ENCODE measurements around the gene AP5S1. TPM values are rescaled to one million over a fixed set of nuclear protein-coding genes. Genes with fewer than 3 reads are reported as not detected.

Gene AP5S1
- total RNA-seq, 4 donors from 2014 or later, result under 0.01 to 18.6 (median 9.5) TPM

GRCh38 chr20:3820901-3821727 is 767 bp downstream of the AP5S1 start:
- TF ChIP-seq POLR2A (IDR thresholded peaks at IDR 0.05) (peak in 1 of 2 donors; percentile 6), CTCF (IDR thresholded peaks at IDR 0.05) (no peak)
- H3K4me3 ChIP-seq, result peak overlapping the region; percentile 72 to 75
- no peaks in the 10 kb centered on the region for H3K36me3 ChIP-seq
- no peaks in the 10 kb centered on the region for H3K27me3 ChIP-seq
- no peaks in the 10 kb centered on the region for H3K9me3 ChIP-seq
- peaks cover 0 to 4% of the 10 kb centered on the region in 2 donors for H3K4me1 ChIP-seq
- intact Hi-C loops (cut with DNase I; ENCODE audit: low total_unique reads), result loop anchor here (5.0 kb wide), 1 partner anchor 34 kb away; the partner anchor contains the start of gene CENPB
- peak overlapping the region; percentile 98 for H3K27ac ChIP-seq
- no peak for DNase-seq

- no peak for DNase-seq
- Histone ChIP-seq H3K4me3 (no peak overlapping the region), H3K9me3 (no peaks in the 10 kb centered on the region), H3K4me1 (peaks cover 0 to 4% of the 10 kb centered on the region in 2 donors), H3K36me3 (no peaks in the 10 kb centered on the region), H3K27ac (peak overlapping the region in 1 of 2 donors; percentile 98), H3K27me3 (no peaks in the 10 kb centered on the region)
- TF ChIP-seq POLR2A (IDR thresholded peaks at IDR 0.05), result no peak
- TF ChIP-seq CTCF (IDR thresholded peaks at IDR 0.05), result no peak
- intact Hi-C loops (cut with DNase I; ENCODE audit: low total_unique reads), result loop anchor here (5.0 kb wide), 1 partner anchor 35 kb away; the partner anchor contains the start of gene CENPB
Measured at GRCh38 chr20:3821996-3822395, 1.6 kb downstream of the AP5S1 start.

GRCh38 chr20:3823881-3824280 is 3.5 kb downstream of the AP5S1 start:
- H3K27ac ChIP-seq, result no peak overlapping the region
- H3K4me3 ChIP-seq, result no peak overlapping the region
- TF ChIP-seq POLR2A (IDR thresholded peaks at IDR 0.05) (no peak), CTCF (IDR thresholded peaks at IDR 0.05) (no peak)
- H3K36me3 ChIP-seq, result no peaks in the 10 kb centered on the region
- intact Hi-C loops (cut with DNase I; ENCODE audit: low total_unique reads), result loop anchor here (5.0 kb wide), 1 partner anchor 37 kb away; the partner anchor contains the start of gene CENPB
- H3K9me3 ChIP-seq, result no peaks in the 10 kb centered on the region
- H3K4me1 ChIP-seq, result peaks cover 0 to 4% of the 10 kb centered on the region in 2 donors
- no peaks in the 10 kb centered on the region for H3K27me3 ChIP-seq
- no peak for DNase-seq

GRCh38 chr20:3825526-3825925 is 5.2 kb downstream of the AP5S1 start:
- TF ChIP-seq CTCF (IDR thresholded peaks at IDR 0.05) (no peak), POLR2A (IDR thresholded peaks at IDR 0.05) (no peak)
- intact Hi-C loops (cut with DNase I; ENCODE audit: low total_unique reads), result no loop called here
- Histone ChIP-seq H3K4me1 (peaks cover 0 to 4% of the 10 kb centered on the region in 2 donors), H3K27me3 (no peaks in the 10 kb centered on the region), H3K9me3 (no peaks in the 10 kb centered on the region), H3K4me3 (no peak overlapping the region), H3K36me3 (no peaks in the 10 kb centered on the region), H3K27ac (no peak overlapping the region)
- DNase-seq, result no peak

GRCh38 chr20:3826420-3826819 is 6.1 kb downstream of the AP5S1 start:
- H3K36me3 ChIP-seq, result no peaks in the 10 kb centered on the region
- TF ChIP-seq CTCF (IDR thresholded peaks at IDR 0.05) (no peak), POLR2A (IDR thresholded peaks at IDR 0.05) (no peak)
- DNase-seq, result no peak

More at GRCh38 chr20:3826420-3826819, 6.1 kb downstream of the AP5S1 start:
- Histone ChIP-seq H3K27me3 (no peaks in the 10 kb centered on the region), H3K9me3 (no peaks in the 10 kb centered on the region), H3K4me1 (peaks cover 0 to 2% of the 10 kb centered on the region in 2 donors), H3K27ac (no peak overlapping the region), H3K4me3 (no peak overlapping the region)
- intact Hi-C loops (cut with DNase I; ENCODE audit: low total_unique reads), result no loop called here

Data from uterus (tissue), 4 donors.